HCT116 (cell line): ENCODE data around the gene IL23A. TPM values are rescaled to one million over a fixed set of nuclear protein-coding genes. Genes with fewer than 3 reads are reported as not detected.

Source experiments
- ATAC-seq: fragments of 200-7000 bp; cut with Tn5 transposase; 2 replicates; pipeline ENCODE4 v1.9.1; 2020; ENCODE audit warnings: mild to moderate bottlenecking, moderate library complexity
- BruUV-seq: library from RNA; stranded (reverse); fragments of 400-500 nt; replicated peaks from 2 replicates; lab custom pipeline; 2021; lab: Mats Ljungman, UMichigan
- CTCF ChIA-PET: fragments of 300-600 bp; sonication (Branson Sonifier 250); formaldehyde crosslinking; loops from one replicate; lab custom pipeline; 2021; ENCODE audit warnings: antibody characterized with exemption; lab: Charles Lee
- POLR2A ChIA-PET: fragments of 300-600, 350-600 bp; sonication (Branson Sonifier 250); formaldehyde crosslinking; loops from one replicate; lab custom pipeline; 2021; ENCODE audit warnings: antibody characterized with exemption; lab: Charles Lee
- RAD21 ChIA-PET, 2 experiments: fragments of 300-600 bp; sonication (Branson Sonifier 250); formaldehyde crosslinking; loops; one replicate each; lab custom pipeline; 2023; ENCODE audit warnings: low total read pairs in 2 of 2; ENCODE audit not compliant: uncharacterized antibody in 2 of 2, unreplicated experiment in 2 of 2, low non-redundant PET in 1 of 2; lab: Charles Lee
- DNase-seq: peaks from one replicate; pipeline ENCODE4 v3.0.0-alpha.2; 2010; ENCODE audit warnings: low read depth, low spot score
- H2AFZ ChIP-seq: fragments of 200-600 bp; shearing (Covaris generic), sonication (generic); 2 replicates; pipeline ENCODE4 v1.6.1; 2017; ENCODE audit warnings: low read depth, mixed run types, mixed read lengths, antibody characterized with exemption, low read length; ENCODE audit not compliant: poor library complexity, severe bottlenecking
- H3K27ac ChIP-seq: 2 replicates; pipeline ENCODE4 v1.5.1; 2012; ENCODE audit warnings: low read depth, low read length
- H3K27me3 ChIP-seq: fragments of 200-600 bp; sonication (generic); 2 replicates; pipeline ENCODE4 v1.6.1; 2016; ENCODE audit warnings: mixed run types, low read length, mixed read lengths; ENCODE audit not compliant: insufficient read depth
- H3K36me3 ChIP-seq, 2 experiments: fragments of 200-500 bp in 1 of 2; fragments of 200-600 bp in 1 of 2; sonication (Bioruptor generic) in 1 of 2; sonication (generic) in 1 of 2; 2 replicates each; pipeline versions ENCODE4 v1.5.1 to v1.6.1; 2014 to 2016; ENCODE audit warnings: low read length in 2 of 2, inconsistent platforms in 1 of 2, mixed read lengths in 1 of 2, mixed run types in 1 of 2; ENCODE audit not compliant: insufficient read depth in 2 of 2, control insufficient read depth in 1 of 2
- H3K4me1 ChIP-seq, 2 experiments: fragments of 200-600 bp in 1 of 2; sonication (generic) in 1 of 2; 2 replicates each; pipeline versions ENCODE4 v1.5.1 to v1.6.1; 2012 to 2017; ENCODE audit warnings: low read length in 2 of 2, inconsistent platforms in 1 of 2, mild to moderate bottlenecking in 1 of 2, mixed read lengths in 1 of 2, mixed run types in 1 of 2, moderate library complexity in 1 of 2; ENCODE audit not compliant: insufficient read depth in 2 of 2, control insufficient read depth in 1 of 2
- H3K4me2 ChIP-seq: fragments of 200-600 bp; sonication (generic); 2 replicates; pipeline ENCODE4 v1.6.1; 2017; ENCODE audit warnings: mixed run types, low read length, mixed read lengths
- H3K4me3 ChIP-seq, 2 experiments: fragments of 200-600 bp in 1 of 2; sonication (generic) in 1 of 2; replicated peaks in 1 of 2; 2 replicates each; pipeline ENCODE4 v1.5.1; 2011 to 2016; ENCODE audit warnings: low read length in 2 of 2, control low read depth in 1 of 2, low read depth in 1 of 2, mild to moderate bottlenecking in 1 of 2, mixed read lengths in 1 of 2, mixed run types in 1 of 2
- H3K79me2 ChIP-seq: fragments of 200-600 bp; sonication (generic); 2 replicates; pipeline ENCODE4 v1.6.1; 2017; ENCODE audit warnings: mild to moderate bottlenecking, mixed run types, low read length, moderate library complexity, mixed read lengths; ENCODE audit not compliant: insufficient read depth
- H3K9ac ChIP-seq: fragments of 200-600 bp; sonication (generic); 2 replicates; pipeline ENCODE4 v1.6.1; 2016; ENCODE audit warnings: low read length, mixed read lengths
- H3K9me2 ChIP-seq: fragments of 200-600 bp; sonication (generic), shearing (Covaris generic); 2 replicates; pipeline ENCODE4 v1.6.1; 2017; ENCODE audit warnings: mixed run types, mild to moderate bottlenecking, moderate library complexity; ENCODE audit not compliant: insufficient read depth
- H3K9me3 ChIP-seq, 2 experiments: fragments of 200-500 bp in 1 of 2; fragments of 200-600 bp in 1 of 2; sonication (Bioruptor generic) in 1 of 2; sonication (generic) in 1 of 2; 2 replicates each; pipeline ENCODE4 v1.6.1; 2014 to 2017; ENCODE audit warnings: low read length in 2 of 2, mixed read lengths in 2 of 2, inconsistent platforms in 1 of 2, low read depth in 1 of 2, mild to moderate bottlenecking in 1 of 2, mixed run types in 1 of 2, moderate library complexity in 1 of 2; ENCODE audit not compliant: control insufficient read depth in 1 of 2, insufficient read depth in 1 of 2
- H4K20me1 ChIP-seq: fragments of 200-600 bp; sonication (generic), shearing (Covaris generic); 2 replicates; pipeline ENCODE4 v1.6.1; 2017; ENCODE audit warnings: mixed run types, mild to moderate bottlenecking, moderate library complexity; ENCODE audit not compliant: insufficient read depth
- ATF3 ChIP-seq: IDR thresholded peaks from 2 replicates; pipeline ENCODE4 v1.6.1; 2012
- CBX3 ChIP-seq: IDR thresholded peaks from 2 replicates; pipeline ENCODE4 v1.6.1; 2012; ENCODE audit warnings: low read depth
- CEBPB ChIP-seq: IDR thresholded peaks from 2 replicates; pipeline ENCODE4 v1.6.1; 2012; ENCODE audit warnings: low read depth
- CTCF ChIP-seq, 3 experiments: fragments of 200-600 bp in 1 of 3; sonication (generic) in 1 of 3; IDR thresholded peaks in 2 of 3; conservative IDR thresholded peaks in 1 of 3; 2 replicates each; pipeline ENCODE4 v1.5.1; 2012 to 2017; ENCODE audit warnings: low read depth in 2 of 3, low read length in 2 of 3, antibody characterized with exemption in 1 of 3, borderline replicate concordance in 1 of 3, control low read depth in 1 of 3, mild to moderate bottlenecking in 1 of 3, mixed read lengths in 1 of 3, mixed run types in 1 of 3, moderate library complexity in 1 of 3; ENCODE audit not compliant: insufficient read depth in 1 of 3
- EGR1 ChIP-seq: IDR thresholded peaks from 2 replicates; pipeline ENCODE4 v1.6.1; 2012; ENCODE audit warnings: low read depth
- ELF1 ChIP-seq: IDR thresholded peaks from 2 replicates; pipeline ENCODE4 v1.6.1; 2012; ENCODE audit warnings: low read depth, borderline replicate concordance
- EZH2phosphoT487 ChIP-seq: fragments of 200-600 bp; IDR thresholded peaks from 2 replicates; pipeline ENCODE4 v1.6.1; 2018; ENCODE audit warnings: antibody characterized with exemption, borderline replicate concordance
- FOSL1 ChIP-seq: IDR thresholded peaks from 2 replicates; pipeline ENCODE4 v1.6.1; 2012; ENCODE audit warnings: low read depth
- JUND ChIP-seq: IDR thresholded peaks from 2 replicates; pipeline ENCODE4 v1.6.1; 2012
- MAX ChIP-seq: IDR thresholded peaks from 2 replicates; pipeline ENCODE4 v1.6.1; 2012
- RAD21 ChIP-seq: IDR thresholded peaks from 2 replicates; pipeline ENCODE4 v1.6.1; 2012; ENCODE audit warnings: low read depth, mild to moderate bottlenecking
- SP1 ChIP-seq: IDR thresholded peaks from 2 replicates; pipeline ENCODE4 v1.6.1; 2012; ENCODE audit warnings: low read depth
- SRF ChIP-seq: IDR thresholded peaks from 2 replicates; pipeline ENCODE4 v1.6.1; 2012; ENCODE audit warnings: low read depth
- TCF7L2 ChIP-seq: IDR thresholded peaks from 2 replicates; pipeline ENCODE4 v1.7.0; 2011; ENCODE audit warnings: borderline replicate concordance, inconsistent platforms; ENCODE audit not compliant: insufficient read depth, insufficient read length; ENCODE audit errors: extremely low read depth
- ZBTB33 ChIP-seq: IDR thresholded peaks from 2 replicates; pipeline ENCODE4 v1.6.1; 2011; ENCODE audit warnings: mild to moderate bottlenecking, low read length, moderate library complexity; ENCODE audit not compliant: insufficient replicate concordance; ENCODE audit errors: extremely low read depth
- ZFX ChIP-seq: fragments of 450-650 bp; IDR thresholded peaks from 2 replicates; pipeline ENCODE4 v1.6.1; 2017
- ZNF274 ChIP-seq: fragments of 200-500 bp; sonication (Bioruptor generic); IDR thresholded peaks from 2 replicates; pipeline ENCODE4 v1.6.1; 2014; ENCODE audit warnings: mild to moderate bottlenecking, low read depth, low read length, inconsistent platforms
- intact Hi-C: fragments of 100-400 bp; cut with micrococcal nuclease; formaldehyde crosslinking; loops from 2 replicates; pipeline ENCODE4 v1.10.0; 2022
- total RNA-seq: library from RNA; stranded (reverse); gene quantifications from one replicate; pipeline ENCODE4 v1.2.1, GENCODE V29; 2021; ENCODE audit not compliant: unreplicated experiment

IL23A gene
- total RNA-seq, 1 experiment from 2014 or later: 0.59 TPM

- H3K4me2 ChIP-seq: no peak overlapping the region
- no peak overlapping the region for H3K4me3 ChIP-seq
- TF ChIP-seq CBX3 (no peak), ZFX (no peak), ATF3 (no peak), ZBTB33 (no peak), CTCF (IDR thresholded peaks at IDR 0.05 in 2 of 3, conservative IDR thresholded peaks at IDR 0.05 in 1 of 3; ENCODE audit: borderline replicate concordance in 1 of 3, insufficient read depth in 1 of 3, low read depth in 2 of 3, low read length in 2 of 3) (no peak), ELF1 (no peak), EGR1 (no peak), RAD21 (no peak), ZNF274 (no peak), TCF7L2 (no peak), SP1 (no peak), CEBPB (no peak), MAX (no peak), FOSL1 (no peak), SRF (no peak), EZH2phosphoT487 (no peak), JUND (no peak)
- no peak overlapping the region for H2AFZ ChIP-seq
- no peak overlapping the region for H3K27ac ChIP-seq
- H3K9me3 ChIP-seq: no peaks in the 10 kb centered on the region
- no peak for DNase-seq
- BruUV-seq: no TSS peak
- CTCF ChIA-PET: no interaction called here
- peaks cover 0 to 16% of the 10 kb centered on the region in 2 experiments; a peak in 2 of 4 replicates for H3K4me1 ChIP-seq
- H3K79me2 ChIP-seq: no peaks in the 10 kb centered on the region
- no peaks in the 10 kb centered on the region for H4K20me1 ChIP-seq
- POLR2A ChIA-PET: no interaction called here
- no peaks in the 10 kb centered on the region for H3K9me2 ChIP-seq
- ATAC-seq: no peak
- RAD21 ChIA-PET: no interaction called here
- intact Hi-C loops: no loop called here
- H3K36me3 ChIP-seq: no peaks in the 10 kb centered on the region
- H3K9ac ChIP-seq: no peak overlapping the region
- no peaks in the 10 kb centered on the region for H3K27me3 ChIP-seq
Observed at GRCh38 chr12:56382611-56383010, 43.9 kb downstream of the IL23A start.
